Measurements from ENCODE around the gene ST6GALNAC4.

Gene ST6GALNAC4

DNA sequence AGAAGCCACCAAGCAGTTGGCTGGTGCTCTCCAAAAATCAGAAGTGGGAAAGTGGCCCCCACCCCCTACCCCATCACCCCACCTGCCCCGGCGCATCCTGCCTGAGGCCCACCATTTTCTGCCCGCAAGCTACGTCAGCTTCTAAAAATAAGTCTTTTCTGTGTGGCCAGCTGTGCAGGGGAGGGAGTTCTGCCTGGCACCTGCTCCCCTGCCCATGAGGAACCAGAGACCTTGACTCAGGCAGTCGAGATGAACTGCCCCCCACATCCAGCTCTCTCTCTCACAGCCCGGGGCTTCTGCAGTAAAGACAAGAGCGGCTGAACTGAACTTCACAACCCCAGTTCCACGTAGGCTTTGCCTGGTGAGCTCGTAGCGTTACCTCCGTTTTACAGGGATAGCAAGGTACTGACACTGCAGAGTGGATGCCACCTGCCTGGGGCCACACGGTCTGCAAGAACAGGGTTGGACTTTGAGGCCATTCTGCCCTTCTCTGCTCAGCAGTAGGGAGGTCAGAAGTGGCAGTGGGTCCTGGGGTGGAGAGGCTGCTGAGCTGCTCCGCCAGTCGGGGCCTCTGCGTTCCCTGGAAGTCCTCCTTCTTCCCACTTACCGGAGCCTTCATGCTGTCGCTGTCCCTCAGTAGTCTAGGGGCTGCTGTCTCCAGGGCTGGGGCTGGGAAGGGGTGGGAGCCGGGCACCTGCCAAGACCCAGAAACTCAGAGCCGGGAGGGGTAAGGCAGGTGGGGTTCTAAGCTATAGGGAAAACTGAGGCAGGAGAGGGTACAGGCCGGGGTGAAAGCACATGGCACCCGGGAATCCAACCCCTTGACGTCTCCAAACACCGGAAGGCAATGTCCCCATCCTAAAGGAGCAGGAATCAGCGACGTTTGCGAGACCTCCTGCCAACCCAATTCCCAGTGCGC lies 781 bp downstream of the ST6GALNAC4 start:
- H3K27ac ChIP-seq = peak overlapping the region; percentile 53
- TF ChIP-seq, protein P1, sequence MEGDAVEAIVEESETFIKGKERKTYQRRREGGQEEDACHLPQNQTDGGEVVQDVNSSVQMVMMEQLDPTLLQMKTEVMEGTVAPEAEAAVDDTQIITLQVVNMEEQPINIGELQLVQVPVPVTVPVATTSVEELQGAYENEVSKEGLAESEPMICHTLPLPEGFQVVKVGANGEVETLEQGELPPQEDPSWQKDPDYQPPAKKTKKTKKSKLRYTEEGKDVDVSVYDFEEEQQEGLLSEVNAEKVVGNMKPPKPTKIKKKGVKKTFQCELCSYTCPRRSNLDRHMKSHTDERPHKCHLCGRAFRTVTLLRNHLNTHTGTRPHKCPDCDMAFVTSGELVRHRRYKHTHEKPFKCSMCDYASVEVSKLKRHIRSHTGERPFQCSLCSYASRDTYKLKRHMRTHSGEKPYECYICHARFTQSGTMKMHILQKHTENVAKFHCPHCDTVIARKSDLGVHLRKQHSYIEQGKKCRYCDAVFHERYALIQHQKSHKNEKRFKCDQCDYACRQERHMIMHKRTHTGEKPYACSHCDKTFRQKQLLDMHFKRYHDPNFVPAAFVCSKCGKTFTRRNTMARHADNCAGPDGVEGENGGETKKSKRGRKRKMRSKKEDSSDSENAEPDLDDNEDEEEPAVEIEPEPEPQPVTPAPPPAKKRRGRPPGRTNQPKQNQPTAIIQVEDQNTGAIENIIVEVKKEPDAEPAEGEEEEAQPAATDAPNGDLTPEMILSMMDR (conservative IDR thresholded peaks at IDR 0.05) = no peak
- TF ChIP-seq ZFX (IDR thresholded peaks at IDR 0.05) = no peak

DNA sequence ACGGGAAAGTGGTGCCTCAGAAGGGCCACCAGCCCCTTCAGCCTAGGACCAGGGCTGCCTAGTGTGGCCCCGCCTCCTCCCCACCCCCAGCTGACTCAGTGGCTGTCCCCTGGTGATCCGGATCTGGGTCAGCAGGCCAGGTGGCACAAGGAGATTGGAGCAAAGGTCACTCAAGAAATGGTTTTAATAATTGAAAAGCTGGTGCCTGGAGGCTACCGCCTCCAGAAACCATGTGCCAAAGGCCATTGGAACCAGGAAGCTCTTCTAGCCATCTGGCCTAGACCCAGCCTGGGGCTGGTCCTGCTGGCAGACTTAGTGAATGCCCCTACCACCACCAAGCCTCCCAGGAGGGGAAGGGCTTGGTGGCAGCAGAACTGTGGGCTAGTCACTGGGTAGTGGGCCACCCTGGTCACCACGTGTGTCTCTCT lies 1.5 kb downstream of the ST6GALNAC4 start:
- TF ChIP-seq, protein P1 (conservative IDR thresholded peaks at IDR 0.05) = no peak
- no peak for TF ChIP-seq ZFX (IDR thresholded peaks at IDR 0.05)
- peak overlapping the region; percentile 53; the same call in 1 of the 2 replicates for H3K27ac ChIP-seq

DNA sequence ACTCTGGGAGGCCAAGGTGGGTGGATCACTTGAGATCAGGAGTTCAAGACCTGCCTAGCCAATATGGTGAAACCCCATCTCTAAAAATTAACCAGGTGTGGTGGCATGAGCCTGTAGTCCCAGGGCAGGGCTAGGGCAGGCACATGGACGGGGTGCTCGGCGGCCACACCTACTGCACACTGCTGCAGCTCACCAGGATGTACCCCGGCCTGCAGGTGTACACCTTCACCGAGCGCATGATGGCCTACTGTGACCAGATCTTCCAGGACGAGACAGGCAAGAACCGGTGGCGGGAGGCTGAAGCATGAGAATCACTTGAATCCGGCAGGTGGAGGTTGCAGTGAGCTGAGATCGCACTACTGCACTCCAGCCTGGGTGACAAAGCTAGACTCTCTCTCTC lies 3.2 kb downstream of the ST6GALNAC4 start:
- TF ChIP-seq, protein P1 (conservative IDR thresholded peaks at IDR 0.05) = no peak
- no peak for TF ChIP-seq ZFX (IDR thresholded peaks at IDR 0.05)
- no peak overlapping the region for H3K27ac ChIP-seq

DNA sequence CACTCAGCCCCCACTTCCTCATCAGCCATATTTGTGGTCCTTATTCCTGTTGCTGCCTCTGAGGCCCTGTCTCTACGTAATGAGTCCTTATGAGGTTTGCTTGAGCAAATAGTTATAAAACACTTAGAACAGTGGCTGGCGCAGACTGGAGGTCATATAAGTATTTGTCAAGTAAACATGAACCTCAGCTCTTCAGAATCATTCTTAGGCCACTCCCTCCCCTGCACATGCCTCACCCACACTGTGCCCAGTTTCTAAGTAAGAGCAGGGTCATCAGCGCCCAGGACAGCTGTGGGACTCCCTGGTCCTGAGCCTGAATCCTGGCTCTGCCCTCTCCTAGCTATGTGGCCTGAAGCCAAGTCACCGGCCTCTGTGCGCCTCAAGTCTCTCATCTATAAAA lies 4.0 kb downstream of the ST6GALNAC4 start:
- H3K27ac ChIP-seq = peak overlapping the region; percentile 27; the same call in 1 of the 2 replicates

DNA sequence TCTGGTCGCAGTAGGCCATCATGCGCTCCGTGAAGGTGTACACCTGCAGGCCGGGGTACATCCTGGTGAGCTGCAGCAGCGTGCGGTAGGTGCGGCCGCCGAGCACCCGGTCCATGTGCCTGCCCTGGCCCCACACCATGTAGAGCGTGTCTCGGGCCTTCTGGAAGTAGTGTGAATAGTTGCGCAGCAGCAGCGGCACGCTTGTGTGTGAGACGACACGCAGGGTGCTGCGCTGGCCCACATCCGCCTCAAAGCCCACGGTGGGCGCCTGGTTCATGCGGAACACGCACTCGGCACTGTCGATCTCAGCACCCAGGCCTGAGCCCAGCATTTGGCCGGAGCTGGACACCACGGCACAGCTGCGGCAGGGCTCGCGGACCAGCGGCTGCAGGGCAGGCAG lies 4.5 kb downstream of the ST6GALNAC4 start:
- no peak for TF ChIP-seq ZFX (IDR thresholded peaks at IDR 0.05)
- TF ChIP-seq, protein P1 (conservative IDR thresholded peaks at IDR 0.05) = no peak
- H3K27ac ChIP-seq = peak overlapping the region; percentile 27; the same call in 1 of the 2 replicates

More for the DNA sequence above, 4.0 kb downstream of the ST6GALNAC4 start:
- TF ChIP-seq, protein P1 (conservative IDR thresholded peaks at IDR 0.05) = no peak
- TF ChIP-seq ZFX (IDR thresholded peaks at IDR 0.05) = no peak

DNA sequence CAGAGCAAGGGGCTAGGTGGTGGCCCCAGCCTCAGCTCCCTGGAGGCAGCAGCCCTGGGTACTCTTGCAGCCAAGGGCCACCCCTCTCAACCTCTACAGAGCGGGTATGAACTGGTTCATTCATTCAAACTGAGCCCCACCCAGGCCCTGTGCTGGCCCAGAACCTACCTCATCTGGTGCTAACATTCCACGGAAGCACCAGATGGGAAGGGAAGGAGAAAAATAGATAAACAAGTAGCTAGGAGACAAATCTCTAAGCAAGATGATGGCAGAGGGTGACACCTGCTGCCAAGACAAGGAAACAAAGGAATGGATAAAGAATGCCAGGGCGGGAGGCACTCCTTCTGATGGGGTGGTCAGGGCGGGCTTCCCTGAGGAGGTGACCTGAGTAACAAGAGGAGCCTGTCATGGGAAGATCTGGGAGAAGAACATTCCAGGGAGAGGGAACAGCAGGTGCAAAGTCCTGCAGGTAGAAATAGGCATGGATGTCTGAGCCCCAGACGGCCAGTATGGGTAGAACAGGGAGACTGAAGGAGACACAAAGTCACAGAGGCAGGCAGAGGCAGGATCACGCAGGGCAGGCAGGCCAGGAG lies 6.1 kb downstream of the ST6GALNAC4 start:
- TF ChIP-seq, protein P1 (conservative IDR thresholded peaks at IDR 0.05) = no peak
- TF ChIP-seq ZFX (IDR thresholded peaks at IDR 0.05) = no peak
- no peak overlapping the region for H3K27ac ChIP-seq

DNA sequence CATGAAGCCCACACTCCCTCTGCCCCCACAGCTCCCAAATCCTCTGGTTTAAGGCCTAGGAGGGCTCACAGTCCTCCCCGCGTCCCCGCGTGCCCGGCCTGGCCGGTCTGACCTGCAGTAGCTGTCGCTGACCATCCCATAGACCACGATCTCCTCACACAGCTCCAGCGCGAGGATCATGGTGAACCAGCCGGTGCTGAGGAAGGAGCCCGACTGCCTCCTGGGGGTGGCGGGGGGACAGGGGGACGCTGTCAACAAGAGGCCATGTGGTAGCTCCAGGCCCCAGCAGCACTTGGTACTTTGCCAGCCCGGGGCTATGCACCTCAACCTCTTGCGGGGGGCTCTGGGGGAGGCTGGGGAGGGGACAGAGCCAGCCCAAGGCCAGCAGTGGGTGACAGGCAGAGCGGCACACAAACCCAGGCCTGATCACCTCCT lies 7.0 kb downstream of the ST6GALNAC4 start:
- TF ChIP-seq, protein P1 (conservative IDR thresholded peaks at IDR 0.05) = no peak
- no peak for TF ChIP-seq ZFX (IDR thresholded peaks at IDR 0.05)
- H3K27ac ChIP-seq = no peak overlapping the region
